NCI-H1930 (cell line): ENCODE measurements around the gene ABHD10.

ENCODE experiments used
- DNase-seq, 2 experiments: peaks; one replicate each; lab custom pipeline; 2025; lab: John Stamatoyannopoulos, UW

Gene ABHD10

GRCh38 chr3:111978583-111979433, at the start of gene ABHD10:
Gene ABHD10 (plus strand): TSS chr3:111979026. CDS start chr3:111979062, 36 bp downstream.
- DNase-seq = peak; percentile 96 to 97

DNA sequence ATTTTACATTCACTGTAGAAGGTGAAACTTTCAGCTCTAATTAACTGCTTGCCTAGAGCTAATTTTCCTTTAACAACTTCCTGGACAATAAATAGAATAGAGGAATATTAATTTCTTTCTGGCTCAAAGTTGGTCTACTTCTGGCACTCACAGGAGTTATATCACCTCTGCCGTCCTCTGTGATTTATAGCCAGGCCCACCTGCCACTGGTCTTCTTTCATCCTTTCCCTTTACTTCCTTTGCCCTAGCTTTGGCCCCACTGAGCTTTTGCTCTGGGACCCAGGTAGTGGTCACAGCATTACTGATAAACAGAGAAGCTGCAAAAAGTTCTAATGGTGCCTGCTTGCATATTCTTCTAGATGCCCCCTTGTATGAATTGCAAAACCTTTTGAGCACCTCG, 49.3 kb upstream of the ABHD10 start:
- DNase-seq = no peak

GRCh38 chr3:111932946-111933345, 45.9 kb upstream of the ABHD10 start:
- no peak for DNase-seq

DNA sequence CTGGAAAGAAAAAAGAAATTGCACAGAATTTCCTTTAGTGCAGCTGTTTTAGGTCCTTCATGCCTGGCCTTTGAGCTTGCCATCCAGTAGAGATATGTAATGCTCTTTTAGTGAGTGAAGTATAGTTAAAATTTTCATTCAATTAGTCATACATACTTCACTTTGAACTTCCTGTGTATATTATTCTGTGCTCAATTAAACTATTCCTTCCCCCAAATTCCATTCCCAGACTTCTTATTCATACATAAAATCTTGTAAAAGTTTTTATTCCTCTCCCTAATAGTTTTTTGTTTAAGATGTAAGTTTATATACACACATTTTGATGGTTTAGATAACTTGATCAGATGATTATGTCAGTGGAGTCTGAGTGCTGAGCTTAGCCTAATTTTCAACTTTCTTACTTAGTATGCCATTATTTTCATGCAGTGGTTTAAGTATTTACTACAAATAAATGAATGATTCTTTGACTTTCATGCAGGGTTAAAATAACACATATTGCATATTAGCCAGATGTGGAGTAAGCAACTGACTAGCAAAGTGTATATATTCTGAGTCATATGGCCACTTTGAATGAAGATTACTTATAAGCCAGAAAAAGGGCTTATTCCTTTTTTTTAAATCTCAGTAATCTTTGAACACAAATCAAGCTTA, 42.5 kb upstream of the ABHD10 start:
- no peak for DNase-seq

DNA sequence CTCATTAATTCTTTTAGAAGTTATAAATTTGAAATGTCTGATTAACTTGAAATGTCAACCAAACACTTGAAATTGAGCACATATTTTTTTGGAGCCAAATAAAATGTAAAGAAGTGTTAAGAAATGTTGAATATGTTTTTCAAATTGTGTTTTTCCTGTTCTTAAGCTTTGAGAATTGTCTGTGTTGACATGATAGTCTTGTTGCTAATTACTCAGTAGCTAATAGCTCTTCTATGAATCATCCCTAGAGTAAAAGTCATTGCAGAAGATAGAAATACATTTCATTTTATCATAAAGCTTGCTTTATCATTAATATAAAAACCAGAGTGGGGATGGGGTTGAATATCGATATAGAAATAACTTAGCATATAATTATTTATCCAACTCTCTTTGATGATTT, 41.9 kb upstream of the ABHD10 start:
- DNase-seq = no peak

DNA sequence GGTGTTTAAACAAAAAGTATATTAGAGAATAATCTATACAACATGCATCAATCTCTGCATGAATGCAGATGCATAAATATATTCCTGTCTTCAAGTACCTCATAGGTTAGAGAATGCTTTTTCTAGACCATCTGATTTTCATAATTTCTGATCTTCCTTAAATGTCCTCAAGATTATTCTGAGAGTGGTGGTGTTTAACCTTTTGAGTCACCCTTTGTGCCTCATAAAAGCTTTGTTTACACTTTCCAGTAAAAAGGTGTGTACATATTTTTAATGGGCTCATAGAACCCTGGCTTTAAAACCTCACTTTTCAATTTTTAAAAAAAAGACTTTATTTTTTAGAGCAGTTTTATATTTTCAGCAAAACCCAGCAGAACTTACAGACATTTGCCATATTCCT, 41.0 kb upstream of the ABHD10 start:
- no peak for DNase-seq

DNA sequence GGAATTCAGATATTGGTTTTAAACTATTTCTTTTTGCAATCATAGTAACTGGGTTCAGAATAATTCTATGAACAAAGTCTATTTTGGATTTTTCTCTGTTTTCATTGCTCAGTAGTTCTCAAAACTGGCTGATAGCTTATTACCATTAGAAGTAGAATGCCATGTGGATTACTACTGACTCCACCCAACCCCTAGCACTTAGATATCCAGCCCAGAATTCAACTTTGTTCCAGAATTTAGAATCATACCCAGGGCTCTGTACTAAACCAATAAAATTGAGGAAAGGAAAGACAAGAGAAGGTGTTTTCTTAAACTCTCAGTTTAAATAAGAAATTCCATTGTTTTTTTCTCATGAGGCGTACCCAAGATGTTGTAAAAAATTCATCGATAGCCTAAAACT, 39.0 kb upstream of the ABHD10 start:
- no peak for DNase-seq

GRCh38 chr3:111943533-111943932, 35.3 kb upstream of the ABHD10 start:
- no peak for DNase-seq

DNA sequence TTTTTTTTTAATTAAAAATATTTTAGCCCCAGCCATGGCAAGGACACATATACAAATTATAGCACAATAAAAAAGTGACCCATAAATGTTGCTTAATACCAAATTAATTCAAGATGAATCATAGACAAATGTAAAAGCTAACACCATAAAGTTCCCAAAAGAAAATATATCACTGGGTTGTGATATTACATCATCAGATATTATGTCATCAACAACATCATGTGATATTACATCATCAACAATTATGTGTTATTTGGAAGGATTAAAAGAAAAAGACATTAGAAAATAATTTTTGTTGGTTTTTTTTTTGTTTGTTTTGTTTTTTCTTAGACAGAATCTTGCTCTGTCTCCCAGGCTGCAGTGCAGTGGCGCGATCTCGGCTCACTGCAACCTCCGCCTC, 34.5 kb upstream of the ABHD10 start:
- DNase-seq = no peak

DNA sequence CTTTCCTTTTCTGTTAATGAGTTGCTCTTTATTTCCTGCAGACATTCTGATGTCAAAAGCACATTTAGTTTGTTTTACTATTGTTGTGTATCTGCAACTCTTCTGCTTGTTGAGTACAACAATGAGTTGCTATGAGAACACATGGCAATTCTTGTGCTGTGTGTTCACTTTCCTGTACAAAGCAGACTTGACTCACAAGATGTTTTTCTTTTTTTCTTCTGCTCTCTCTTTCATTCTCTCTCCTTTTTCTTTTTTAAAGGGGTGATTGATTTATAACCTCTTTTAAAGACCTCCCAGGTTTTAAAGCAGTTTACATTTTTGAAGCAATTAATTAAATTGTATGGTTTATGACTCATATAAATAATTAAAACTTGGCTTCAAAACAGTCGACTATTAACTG, 31.6 kb upstream of the ABHD10 start:
- DNase-seq = no peak

- no peak for DNase-seq
Observed at GRCh38 chr3:111948786-111949185, 30.0 kb upstream of the ABHD10 start.

- no peak for DNase-seq
Observed at GRCh38 chr3:111949712-111950111, 29.1 kb upstream of the ABHD10 start.

DNA sequence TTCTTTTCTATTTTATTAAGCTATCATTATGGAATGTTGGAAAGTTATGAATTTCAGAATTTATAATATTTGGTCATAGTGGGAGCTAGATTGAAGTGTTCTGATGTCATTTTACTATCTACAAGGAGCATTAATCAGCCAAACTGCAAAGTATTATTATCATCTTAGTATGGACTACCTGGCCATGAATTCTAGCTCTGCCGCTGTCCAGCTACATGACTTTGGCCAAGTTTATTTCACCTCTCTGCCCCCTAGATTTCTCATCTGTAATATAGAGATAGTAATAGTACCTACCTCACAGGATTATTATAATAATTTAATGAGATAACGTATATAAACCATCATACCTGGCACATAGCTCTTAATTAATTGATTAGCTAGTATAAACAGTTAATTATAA, 27.8 kb upstream of the ABHD10 start:
- DNase-seq = no peak

DNA sequence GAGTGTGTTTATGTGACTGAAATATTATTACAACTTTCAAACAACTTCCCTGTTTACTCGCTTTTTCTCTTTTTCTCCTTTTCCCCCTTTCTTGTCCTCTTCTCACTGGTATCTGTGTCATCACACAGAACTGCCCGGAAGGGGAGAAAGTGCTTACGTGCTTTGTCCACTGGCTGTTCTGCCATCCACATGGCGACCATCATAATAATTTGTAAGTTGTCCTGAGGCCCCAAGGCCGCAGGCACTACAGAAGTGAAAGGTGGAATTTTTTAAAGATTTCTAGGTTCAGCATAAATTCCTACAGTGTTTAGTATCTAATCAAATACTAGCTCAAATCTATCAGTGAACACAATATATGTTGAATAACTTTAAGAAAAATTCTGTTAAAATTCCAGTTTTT, 26.7 kb upstream of the ABHD10 start:
- no peak for DNase-seq

GRCh38 chr3:111952866-111953450, 25.9 kb upstream of the ABHD10 start:
- no peak for DNase-seq

DNA sequence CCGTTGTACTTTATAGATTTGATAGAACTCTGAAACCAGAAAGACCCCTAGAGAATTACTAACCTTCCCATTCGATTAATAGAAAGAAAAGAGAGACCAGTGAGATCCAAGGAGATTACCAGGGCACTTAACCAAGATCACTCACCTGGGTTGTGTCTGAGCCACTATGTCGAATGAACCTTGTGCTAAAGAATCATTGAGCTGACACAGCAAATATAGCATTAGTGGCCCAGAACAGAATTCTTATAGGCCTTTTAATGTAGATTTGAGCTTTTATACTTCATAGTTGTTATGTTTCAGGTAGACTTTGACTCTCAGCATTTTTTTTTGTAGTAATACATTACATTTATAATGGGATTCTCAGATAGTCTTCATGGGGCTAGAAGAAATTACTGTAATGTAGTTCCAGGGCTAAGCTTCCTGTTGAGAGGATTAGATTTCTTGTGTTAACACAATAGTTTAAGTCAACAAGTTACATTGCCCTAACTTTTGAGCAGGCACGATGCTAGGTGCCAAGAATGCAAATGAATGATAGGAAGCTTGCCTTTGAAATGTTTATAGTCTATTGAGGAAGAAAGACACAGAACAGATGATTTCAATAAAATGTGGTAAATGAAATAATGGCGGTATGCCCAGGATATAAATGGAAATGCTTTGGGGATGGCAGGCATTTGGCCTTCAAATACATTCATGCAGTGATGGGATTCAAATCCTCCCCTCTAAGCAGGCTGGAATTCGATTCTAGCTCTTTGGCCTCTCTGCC, 24.4 kb upstream of the ABHD10 start:
- DNase-seq = no peak

DNA sequence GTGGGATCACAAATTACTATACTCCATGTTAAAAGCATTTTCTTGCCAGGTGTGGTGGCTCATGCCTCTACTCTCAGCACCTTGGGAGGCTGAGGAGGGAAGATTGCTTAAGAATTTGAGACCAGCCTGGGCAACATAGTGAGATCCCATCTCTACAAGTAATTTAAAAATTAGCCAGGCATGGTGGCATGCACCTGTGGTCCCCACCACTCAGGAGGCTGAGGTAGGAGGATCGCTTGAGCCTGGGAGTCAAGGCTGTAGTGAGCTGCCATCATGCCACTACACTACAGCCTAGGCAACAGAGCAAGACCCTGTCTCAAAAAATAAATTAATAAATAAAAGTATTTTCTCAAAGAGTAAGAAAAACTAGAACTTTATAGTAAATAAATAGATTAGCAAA, 22.9 kb upstream of the ABHD10 start:
- no peak for DNase-seq

- DNase-seq = no peak
Observed at GRCh38 chr3:111956449-111956848, 22.4 kb upstream of the ABHD10 start.

GRCh38 chr3:111956995-111957734, 21.7 kb upstream of the ABHD10 start:
- peak in 1 of 2 experiments; percentile 29 for DNase-seq

GRCh38 chr3:111961461-111962164, 17.2 kb upstream of the ABHD10 start:
- no peak for DNase-seq

- DNase-seq = no peak
Observed at GRCh38 chr3:111963424-111963823, 15.4 kb upstream of the ABHD10 start.
